ENCODE results near the gene KCNJ4.
"Not testable (repeated sequence)": the region's sequence is repeated elsewhere in the genome, so short reads cannot be mapped to it uniquely, and the experiment has no call there.

GRCh38 chr22:38386918-38387317 is 68.1 kb downstream of the KCNJ4 start:
- TF ChIP-seq CTCF (IDR thresholded peaks at IDR 0.05); ZFX (IDR thresholded peaks at IDR 0.05; ENCODE audit: borderline replicate concordance): not testable (repeated sequence)
